Glutamatergic neuron (in vitro differentiated cells): ENCODE data around the gene TNNT1. TPM values are rescaled to one million over a fixed set of nuclear protein-coding genes. Genes with fewer than 3 reads are reported as not detected.
"Not testable (repeated sequence)": the region's sequence is repeated elsewhere in the genome, so short reads cannot be mapped to it uniquely, and the experiment has no call there.

Source experiments
- DNase-seq: peaks from one replicate; pipeline ENCODE4 v3.0.0; 2022
- H3K27ac Mint-ChIP-seq: one replicate; pipeline ENCODE4 v1.8.0; 2020; ENCODE audit warnings: mild to moderate bottlenecking, mixed read lengths, inconsistent platforms; ENCODE audit not compliant: unreplicated experiment
- H3K27me3 Mint-ChIP-seq: one replicate; pipeline ENCODE4 v1.8.0; 2020; ENCODE audit warnings: mild to moderate bottlenecking, moderate library complexity, mixed read lengths, inconsistent platforms; ENCODE audit not compliant: unreplicated experiment
- H3K36me3 Mint-ChIP-seq: one replicate; pipeline ENCODE4 v1.8.0; 2020; ENCODE audit warnings: mild to moderate bottlenecking, mixed read lengths, inconsistent platforms; ENCODE audit not compliant: unreplicated experiment
- H3K4me1 Mint-ChIP-seq: one replicate; pipeline ENCODE4 v1.8.0; 2020; ENCODE audit warnings: mild to moderate bottlenecking, low read depth, mixed read lengths, inconsistent platforms; ENCODE audit not compliant: unreplicated experiment
- H3K4me3 Mint-ChIP-seq: one replicate; pipeline ENCODE4 v1.8.0; 2020; ENCODE audit warnings: mild to moderate bottlenecking, mixed read lengths, inconsistent platforms; ENCODE audit not compliant: unreplicated experiment
- H3K9me3 Mint-ChIP-seq: one replicate; pipeline ENCODE4 v1.8.0; 2020; ENCODE audit warnings: mild to moderate bottlenecking, moderate library complexity, mixed read lengths, inconsistent platforms; ENCODE audit not compliant: unreplicated experiment
- CTCF ChIP-seq: fragments of 200-600 bp; sonication (generic); IDR thresholded peaks from one replicate; pipeline ENCODE4 v1.5.0; 2021; ENCODE audit not compliant: partially characterized antibody, unreplicated experiment
- total RNA-seq: library from RNA; stranded (reverse); fragmentation: NEBNext Ultra II Directional; extraction: Animal tissue kit (Norgen Biotek cat#: 25700); gene quantifications from one replicate; pipeline ENCODE4 v1.2.1, GENCODE V29; 2021; ENCODE audit not compliant: unreplicated experiment

Gene TNNT1
- total RNA-seq, 1 donor from 2014 or later = 19.3 TPM

- no peak overlapping the region for H3K27ac Mint-ChIP-seq
- no peak overlapping the region for H3K4me3 Mint-ChIP-seq
- no peak for DNase-seq
- peaks cover 13% of the 10 kb centered on the region for H3K4me1 Mint-ChIP-seq
- H3K9me3 Mint-ChIP-seq = peaks cover 7% of the 10 kb centered on the region
- no peak for TF ChIP-seq CTCF
- H3K36me3 Mint-ChIP-seq = peaks cover 11% of the 10 kb centered on the region
- peaks cover 10% of the 10 kb centered on the region for H3K27me3 Mint-ChIP-seq
Observed at GRCh38 chr19:55111238-55111831, 37.7 kb downstream of the TNNT1 start.

GRCh38 chr19:55109527-55110291, 39.3 kb downstream of the TNNT1 start:
- Mint-ChIP-seq H3K27ac (no peak overlapping the region), H3K4me3 (no peak overlapping the region), H3K4me1 (peaks cover 4% of the 10 kb centered on the region), H3K27me3 (peaks cover 4% of the 10 kb centered on the region), H3K36me3 (peaks cover 12% of the 10 kb centered on the region), H3K9me3 (peaks cover 2% of the 10 kb centered on the region)
- DNase-seq = no peak
- no peak for TF ChIP-seq CTCF

GRCh38 chr19:55107252-55107651, 41.8 kb downstream of the TNNT1 start:
- not testable (repeated sequence) for H3K9me3 Mint-ChIP-seq, H3K27ac Mint-ChIP-seq, DNase-seq, H3K4me3 Mint-ChIP-seq, H3K4me1 Mint-ChIP-seq, H3K27me3 Mint-ChIP-seq
- H3K36me3 Mint-ChIP-seq = peaks cover 18% of the 10 kb centered on the region

GRCh38 chr19:55106591-55106990, 42.4 kb downstream of the TNNT1 start:
- no peak for TF ChIP-seq CTCF
- peaks cover 23% of the 10 kb centered on the region for H3K36me3 Mint-ChIP-seq
- H3K27me3 Mint-ChIP-seq = peaks cover 4% of the 10 kb centered on the region
- H3K27ac Mint-ChIP-seq = no peak overlapping the region
- DNase-seq = no peak
- no peaks in the 10 kb centered on the region for H3K4me1 Mint-ChIP-seq
- peaks cover 4% of the 10 kb centered on the region for H3K9me3 Mint-ChIP-seq
- H3K4me3 Mint-ChIP-seq = no peak overlapping the region

- H3K9me3 Mint-ChIP-seq = peaks cover 4% of the 10 kb centered on the region
- no peak overlapping the region for H3K4me3 Mint-ChIP-seq
- no peak for DNase-seq
- no peak for TF ChIP-seq CTCF
- peaks cover under 1% of the 10 kb centered on the region for H3K4me1 Mint-ChIP-seq
- no peak overlapping the region for H3K27ac Mint-ChIP-seq
- peaks cover 2% of the 10 kb centered on the region for H3K27me3 Mint-ChIP-seq
- H3K36me3 Mint-ChIP-seq = peaks cover 17% of the 10 kb centered on the region
Observed at GRCh38 chr19:55105237-55105636, 43.8 kb downstream of the TNNT1 start.
